SK-N-SH treated with all-trans-retinoic acid at 6 μM for 48 hours (cell line): ENCODE data around the gene TNFAIP8.
"Not testable (repeated sequence)": the region's sequence is repeated elsewhere in the genome, so short reads cannot be mapped to it uniquely, and the experiment has no call there.

ENCODE experiments used
- ARNTL ChIP-seq: fragments of 450-650 bp; formaldehyde crosslinking; IDR thresholded peaks from 2 replicates; pipeline ENCODE4 v1.5.0; 2020; ENCODE audit warnings: low read depth, mild to moderate bottlenecking, moderate library complexity, borderline replicate concordance
- OSR1 ChIP-seq: fragments of 250-450 bp; sonication (Bioruptor Pico); IDR thresholded peaks from 2 replicates; pipeline ENCODE4 v1.8.0; 2022; ENCODE audit warnings: moderate library complexity, mild to moderate bottlenecking, inconsistent platforms
- PATZ1 ChIP-seq: fragments of 250-450 bp; sonication (Bioruptor Pico); IDR thresholded peaks from 2 replicates; pipeline ENCODE4 v1.8.0; 2020; ENCODE audit warnings: mild to moderate bottlenecking, moderate library complexity, borderline replicate concordance
- TCF4 ChIP-seq: fragments of 250-450 bp; sonication (Bioruptor Pico); IDR thresholded peaks from 2 replicates; pipeline ENCODE4 v1.8.0; 2021; ENCODE audit warnings: mild to moderate bottlenecking, moderate library complexity, borderline replicate concordance

- TF ChIP-seq PATZ1; OSR1 (CRISPR knock-in tag); TCF4 (CRISPR knock-in tag); ARNTL (CRISPR knock-in tag): not testable (repeated sequence)
These were observed 82.7 kb downstream of the TNFAIP8 start for GRCh38 chr5:119438587-119438917.
